T-helper 2 cell (primary cell): Measurements from ENCODE around the gene MYDGF.

ENCODE experiments used
- DNase-seq, 5 experiments: peaks; one replicate each; pipeline versions ENCODE4 v3.0.0 to v3.0.0-alpha.2; 2012 to 2022

The MYDGF gene

GRCh38 chr19:4640247-4641000 lies 29.7 kb downstream of the MYDGF start:
- no peak for DNase-seq

- DNase-seq, result no peak
Measured at GRCh38 chr19:4639531-4640246, 30.5 kb downstream of the MYDGF start.

DNA sequence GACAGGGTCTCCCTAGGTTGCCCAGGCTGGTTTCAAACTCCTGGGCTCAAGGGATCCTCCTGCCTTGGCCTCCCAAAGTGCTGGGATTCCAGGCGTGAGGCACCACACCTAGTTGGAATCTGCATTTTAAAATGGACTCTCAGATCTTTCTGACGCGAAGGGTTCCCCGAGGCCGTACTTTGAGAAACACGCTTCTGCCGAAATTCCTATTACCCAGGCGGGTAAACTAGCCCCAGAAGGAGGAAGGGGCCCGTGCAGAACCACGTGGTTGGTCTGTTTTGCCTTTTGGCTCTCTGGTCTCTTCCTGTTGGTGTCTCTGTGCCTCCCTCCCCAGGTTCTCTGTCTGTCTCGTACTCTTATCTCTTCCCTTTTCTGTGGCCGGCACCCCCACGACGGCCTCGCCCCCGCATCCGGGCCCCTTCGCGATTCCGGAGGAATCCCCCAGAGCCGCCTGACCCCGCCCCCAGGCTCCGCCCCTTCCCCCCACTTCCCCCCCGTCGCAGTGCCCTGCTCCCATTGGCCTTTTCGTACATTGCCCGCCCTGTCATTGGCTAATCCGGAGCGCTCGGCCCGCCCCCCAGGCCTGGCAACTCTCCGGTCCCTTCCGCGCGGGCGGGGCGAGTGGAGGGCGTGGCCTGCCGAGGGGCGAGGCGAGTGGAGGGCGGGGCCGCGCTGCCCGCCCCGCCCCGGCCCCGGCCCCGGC lies 31.2 kb downstream of the MYDGF start, which contains the start of gene TNFAIP8L1:
Gene TNFAIP8L1 (plus strand): TSS at position 689 of the 703 bp plus-strand sequence. CDS start 12,354 bp downstream, outside the sequence.
- DNase-seq, result peak; percentile 97 to 99 (median 98)

DNA sequence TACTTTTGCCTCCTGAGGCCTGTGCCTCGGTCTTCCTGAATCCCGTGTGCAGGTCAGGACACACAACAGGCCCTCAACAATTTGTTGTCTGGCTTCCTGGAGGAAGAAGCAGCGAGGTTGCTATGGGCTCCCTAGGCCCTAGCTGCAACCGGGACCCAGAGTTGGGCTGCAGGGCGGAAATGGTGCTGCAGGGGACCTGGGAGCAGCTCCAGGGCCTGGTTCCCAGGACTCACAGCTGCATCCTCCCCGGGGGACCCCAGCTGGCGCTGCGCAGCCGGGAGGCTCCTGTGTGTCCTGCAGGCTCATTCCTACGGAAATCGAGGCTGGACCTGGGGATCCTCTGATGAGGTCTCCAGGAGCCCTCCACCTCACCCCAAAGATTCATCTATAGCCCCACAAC lies 31.8 kb downstream of the MYDGF start:
- no peak for DNase-seq

DNA sequence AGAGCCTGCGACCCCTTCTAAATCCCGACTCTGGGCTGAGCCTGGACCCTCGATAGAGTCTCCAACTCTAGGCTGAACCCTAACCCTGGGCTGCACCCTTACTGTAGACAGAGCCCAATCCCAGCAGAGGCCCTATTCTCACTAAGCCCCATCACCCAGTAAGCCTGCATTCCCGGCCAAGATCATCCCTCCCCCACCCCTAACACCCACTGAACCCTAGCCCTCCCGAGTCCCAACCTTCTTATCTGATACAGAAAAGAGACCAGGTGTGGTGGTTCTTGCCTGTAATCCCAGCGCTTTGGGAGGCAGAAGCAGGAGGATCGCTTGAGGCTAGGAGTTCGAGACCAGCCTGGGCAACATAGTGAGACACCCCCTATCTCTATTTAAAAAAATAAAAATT lies 33.4 kb downstream of the MYDGF start:
- DNase-seq, result no peak

DNA sequence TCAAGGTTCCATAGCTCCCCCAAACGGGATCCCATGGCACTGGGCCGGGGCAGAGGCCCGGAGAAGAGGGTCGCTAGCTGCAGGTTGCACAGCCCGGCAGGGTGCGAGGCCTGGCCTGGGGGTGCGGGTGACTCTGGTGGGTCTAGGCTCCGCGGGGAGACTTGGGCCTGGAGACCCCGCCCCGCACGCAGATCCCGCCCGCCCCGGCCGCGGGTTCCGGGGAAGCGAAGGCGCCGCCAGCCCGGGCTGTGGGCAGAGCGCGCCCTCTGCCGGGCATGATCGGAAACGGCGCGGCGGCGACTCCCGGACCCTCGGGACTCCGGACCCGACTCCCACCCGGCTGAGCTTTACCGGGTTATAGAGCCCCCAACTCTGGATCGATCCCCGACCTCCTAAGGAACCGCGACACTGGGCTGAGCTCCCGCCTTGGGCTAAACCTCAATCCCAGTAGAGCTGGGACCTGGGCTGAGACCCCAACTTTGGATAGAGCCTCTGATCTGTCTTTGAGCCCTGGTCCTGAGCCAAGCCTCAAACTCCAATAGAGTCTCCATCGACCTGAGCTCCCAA lies 33.9 kb downstream of the MYDGF start:
- peak; percentile 55 to 77 (median 67) for DNase-seq

GRCh38 chr19:4635754-4636116 lies 34.4 kb downstream of the MYDGF start:
- DNase-seq, result no peak

DNA sequence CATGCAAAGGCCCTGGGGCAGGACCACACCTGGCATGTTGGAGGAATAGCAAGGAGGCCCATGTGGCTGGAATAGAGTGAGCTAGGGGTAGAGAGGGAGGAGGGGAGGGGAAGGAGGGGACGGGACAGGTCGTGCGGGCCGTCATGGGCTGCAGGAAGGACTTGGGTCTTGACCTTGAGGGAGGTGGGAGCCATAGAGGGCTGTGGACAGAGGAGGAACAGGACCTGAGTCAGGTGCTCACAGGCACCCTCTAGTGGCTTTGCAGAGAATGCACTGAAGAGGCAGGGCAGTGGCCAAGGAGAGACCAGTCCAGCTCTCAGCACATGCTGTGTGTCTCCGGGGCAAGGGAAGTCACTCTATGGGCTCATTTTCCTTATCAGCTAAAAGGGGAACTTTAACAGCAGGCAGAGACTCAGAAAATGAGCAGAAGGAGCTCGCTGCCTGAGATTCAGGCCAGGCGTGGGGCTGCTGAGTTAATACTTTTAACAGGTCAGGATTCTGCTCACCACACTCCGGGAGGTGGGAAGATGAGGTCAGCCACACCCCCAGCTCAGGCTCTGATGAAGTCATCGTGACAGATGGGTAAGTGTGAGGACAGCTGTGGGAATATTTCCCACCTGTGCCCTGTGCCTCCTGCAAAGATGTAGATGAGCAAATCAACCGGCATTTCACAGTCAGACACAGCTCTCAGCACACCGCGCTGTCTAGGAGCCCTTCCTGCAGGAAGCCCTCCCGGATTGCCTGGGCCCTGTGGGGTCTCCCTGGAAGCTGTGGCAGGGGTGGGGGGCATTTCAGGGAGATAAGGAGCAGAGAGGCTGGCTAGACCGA lies 36.8 kb downstream of the MYDGF start:
- DNase-seq, result peak in 3 of 5 experiments; percentile 22 to 48 (median 32)

GRCh38 chr19:4624733-4625362 lies 45.3 kb downstream of the MYDGF start:
- no peak for DNase-seq

DNA sequence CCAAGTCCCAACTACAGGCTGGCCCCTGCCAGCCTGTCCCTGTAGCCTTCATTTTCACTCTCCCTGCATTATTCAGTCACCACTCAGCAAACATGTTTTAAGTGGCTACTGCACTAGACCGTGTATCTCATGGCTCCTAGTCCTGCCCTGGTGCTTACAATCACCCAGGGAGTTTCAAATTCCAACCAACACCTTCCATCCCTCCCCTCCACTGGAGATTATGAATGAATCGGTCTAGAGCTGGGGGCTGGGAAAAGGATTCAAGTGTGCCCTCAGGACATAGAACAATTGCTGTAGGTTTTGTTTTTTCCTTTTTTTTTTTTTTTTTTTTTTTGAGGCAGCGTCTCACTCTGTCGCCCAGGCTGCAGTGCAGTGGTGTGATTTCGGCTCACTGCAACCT lies 45.8 kb downstream of the MYDGF start:
- DNase-seq, result no peak

GRCh38 chr19:4622695-4623421 lies 47.3 kb downstream of the MYDGF start:
- no peak for DNase-seq

- DNase-seq, result no peak
Measured at GRCh38 chr19:4620675-4621074, 49.5 kb downstream of the MYDGF start.

GRCh38 chr19:4619668-4620294 lies 50.4 kb downstream of the MYDGF start:
- DNase-seq, result no peak

- no peak for DNase-seq
Measured at GRCh38 chr19:4618019-4618418, 52.1 kb downstream of the MYDGF start.

DNA sequence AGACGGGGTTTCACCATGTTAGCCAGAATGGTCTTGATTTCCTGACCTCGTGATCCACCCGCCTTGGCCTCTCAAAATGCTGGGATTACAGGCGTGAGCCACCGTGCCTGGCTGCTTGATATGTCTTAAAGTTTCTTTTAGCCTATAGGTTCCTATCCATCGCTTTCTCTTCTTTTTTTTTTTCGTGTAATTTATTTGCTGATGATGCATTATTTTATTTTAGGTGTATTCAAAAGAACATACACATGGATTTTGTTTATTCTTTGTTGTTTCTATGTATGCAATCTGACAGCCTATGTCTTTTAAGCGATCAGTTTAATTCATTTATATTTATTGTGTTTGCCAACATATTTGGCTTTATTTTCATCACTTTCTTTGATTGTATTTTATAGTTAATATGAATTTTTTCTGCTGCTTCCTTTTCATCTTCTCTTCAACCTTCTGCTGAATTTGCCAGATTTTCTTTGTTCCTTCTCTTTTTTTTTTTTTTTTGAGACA lies 56.8 kb downstream of the MYDGF start:
- DNase-seq, result no peak

DNA sequence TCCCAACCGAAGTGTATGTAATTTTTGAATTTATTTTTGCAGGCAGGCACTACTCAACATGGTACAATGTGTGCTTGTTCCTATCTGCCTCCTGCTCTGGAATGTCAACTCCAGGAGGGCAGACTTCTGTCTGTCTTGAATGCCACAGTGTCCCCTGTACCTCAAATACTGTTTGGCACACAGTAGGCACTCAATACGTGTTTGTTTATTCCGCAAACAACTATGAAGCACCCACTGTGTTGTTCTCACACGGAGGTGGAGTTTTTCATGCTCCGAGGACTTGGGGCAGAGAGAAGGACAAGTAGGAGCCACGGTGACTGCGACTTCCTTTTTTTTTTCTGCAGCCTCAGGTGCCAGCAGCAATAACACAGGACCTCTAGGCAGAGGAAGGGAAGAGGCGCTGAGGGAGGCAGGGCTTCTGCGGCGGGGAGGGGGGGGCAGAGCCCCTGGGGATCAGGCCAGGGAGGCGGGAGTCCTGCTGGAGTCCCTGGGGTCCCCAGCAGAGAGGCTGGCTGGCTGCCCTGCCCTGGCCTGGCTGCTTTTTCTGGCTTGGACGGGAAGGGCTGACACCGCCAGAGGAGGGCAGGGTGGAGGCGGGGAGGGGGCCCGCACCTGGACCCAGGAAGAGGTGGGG lies 60.1 kb downstream of the MYDGF start:
- no peak for DNase-seq
